K562 (cell line): ENCODE measurements around the gene PET117. TPM values are rescaled to one million over a fixed set of nuclear protein-coding genes. Genes with fewer than 3 reads are reported as not detected.

Experiments used
- SAFB ChIP-seq: fragments of 200-400 bp; formaldehyde crosslinking; IDR thresholded peaks from 2 replicates; pipeline ENCODE4 v1.6.1; 2017; ENCODE audit warnings: low read depth, low read length, borderline replicate concordance
- SP1 ChIP-seq: sonication (generic); formaldehyde crosslinking; IDR thresholded peaks from 2 replicates; pipeline ENCODE4 v1.8.1; 2022; ENCODE audit warnings: mild to moderate bottlenecking, missing genetic modification reagents
- ZNF282 ChIP-seq: sonication (generic); formaldehyde crosslinking; IDR thresholded peaks from 2 replicates; pipeline ENCODE4 v1.8.1; 2023; ENCODE audit warnings: missing genetic modification reagents
- polyA plus RNA-seq, 8 experiments: library from polyadenylated mRNA; depleted of rRNA in 4 of 8; stranded (reverse) in 5 of 8; unstranded in 3 of 8; fragments of >200 nt; fragmentation: Nextera tagmentation in 2 of 8; fragmentation: Illumina TruSeq in 1 of 8; extraction: Ambion mirVana in 2 of 8; extraction: Trizol in 1 of 8; gene quantifications; 2 replicates each; pipeline versions ENCODE4 v1.2.1 to v1.2.3, GENCODE V29; 2011 to 2014; ENCODE audit warnings: inconsistent platforms in 1 of 8, missing spikeins in 1 of 8
- total RNA-seq, 7 experiments: library from RNA; depleted of rRNA in 6 of 7; stranded (reverse); fragments of >200 nt in 6 of 7; fragmentation: Illumina TruSeq in 2 of 7; extraction: Trizol in 2 of 7; gene quantifications; 2 replicates each; pipeline versions ENCODE4 v1.2.1 to v1.2.3, GENCODE V29; 2011 to 2021; ENCODE audit warnings: low replicate concordance in 1 of 7
- TF ChIP-seq, protein P1 (sequence below), 2 experiments: fragments of 450-650 bp; formaldehyde crosslinking in 1 of 2; IDR thresholded peaks; 2 replicates each; pipeline versions ENCODE4 v1.4.0 to v1.6.1; 2014 to 2020; ENCODE audit warnings: mild to moderate bottlenecking in 2 of 2, borderline replicate concordance in 1 of 2, low read depth in 1 of 2
- TF ChIP-seq, protein P2 (sequence below), 3 experiments: IDR thresholded peaks in 2 of 3; conservative IDR thresholded peaks in 1 of 3; 2 replicates each; pipeline ENCODE4 v1.5.1; 2011 to 2012; ENCODE audit warnings: low read length in 3 of 3, mild to moderate bottlenecking in 3 of 3, control low read depth in 2 of 3, improper control_type of control experiment in 1 of 3, inconsistent platforms in 1 of 3, low read depth in 1 of 3, mixed read lengths in 1 of 3, moderate library complexity in 1 of 3; ENCODE audit not compliant: insufficient read depth in 2 of 3
- TF ChIP-seq, protein P3 (sequence below): fragments of 250-450 bp; sonication (Bioruptor Pico); IDR thresholded peaks from 2 replicates; pipeline ENCODE4 v1.8.0; 2021; ENCODE audit warnings: moderate library complexity, mild to moderate bottlenecking, inconsistent platforms
- TF ChIP-seq, protein P4 (sequence below): sonication (generic); formaldehyde crosslinking; IDR thresholded peaks from 2 replicates; pipeline ENCODE4 v1.8.1; 2023; ENCODE audit warnings: missing genetic modification reagents, mild to moderate bottlenecking, borderline replicate concordance

Gene PET117
- total and polyA plus RNA-seq, 9 of the 15 experiments (the other 6 are each of a cell fraction or from before 2014, with no cell fraction given), result 7.1 to 18.2 (median 12.4) TPM

DNA sequence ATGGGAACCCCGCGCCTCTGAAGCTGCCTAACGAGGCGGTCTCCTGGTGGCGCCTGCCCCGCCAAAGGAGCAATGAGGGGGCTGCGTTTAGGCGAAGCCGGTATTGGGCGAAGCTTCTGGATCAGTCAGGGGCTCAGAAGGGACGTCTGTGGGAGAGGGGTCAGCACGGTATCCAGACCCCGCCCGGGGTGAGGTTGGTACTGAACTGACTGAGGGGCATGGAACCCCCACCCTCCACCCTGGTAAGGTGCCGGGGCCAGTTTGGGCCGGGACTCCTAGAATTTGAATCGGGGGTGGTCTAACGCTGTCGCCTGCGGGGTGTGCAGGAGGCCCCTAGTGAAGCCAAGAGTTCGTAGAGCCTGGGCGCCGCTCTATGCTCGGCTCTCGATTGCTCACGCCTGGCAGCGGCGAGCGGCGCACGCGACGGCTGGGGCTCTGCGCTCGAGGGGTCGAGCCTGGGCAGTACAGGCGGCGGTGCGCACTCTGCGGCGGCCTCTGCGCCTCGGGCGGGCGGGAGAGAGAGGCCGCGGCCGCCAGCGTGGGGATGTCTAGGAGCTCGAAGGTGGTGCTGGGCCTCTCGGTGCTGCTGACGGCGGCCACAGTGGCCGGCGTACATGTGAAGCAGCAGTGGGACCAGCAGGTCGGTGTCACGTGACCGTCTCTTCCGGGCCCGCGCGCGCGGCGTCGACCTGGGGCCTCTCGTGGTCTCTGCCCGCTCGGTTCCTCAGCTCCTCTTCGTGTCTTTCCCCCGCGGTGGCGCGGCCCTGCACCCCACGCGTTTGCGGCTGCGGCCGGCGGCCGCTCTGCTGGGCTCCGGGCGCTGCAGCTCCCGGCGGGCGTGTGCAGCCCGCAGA lies at the start of gene PET117, which contains the start of gene KAT14 (continued):
- TF ChIP-seq, protein P1, sequence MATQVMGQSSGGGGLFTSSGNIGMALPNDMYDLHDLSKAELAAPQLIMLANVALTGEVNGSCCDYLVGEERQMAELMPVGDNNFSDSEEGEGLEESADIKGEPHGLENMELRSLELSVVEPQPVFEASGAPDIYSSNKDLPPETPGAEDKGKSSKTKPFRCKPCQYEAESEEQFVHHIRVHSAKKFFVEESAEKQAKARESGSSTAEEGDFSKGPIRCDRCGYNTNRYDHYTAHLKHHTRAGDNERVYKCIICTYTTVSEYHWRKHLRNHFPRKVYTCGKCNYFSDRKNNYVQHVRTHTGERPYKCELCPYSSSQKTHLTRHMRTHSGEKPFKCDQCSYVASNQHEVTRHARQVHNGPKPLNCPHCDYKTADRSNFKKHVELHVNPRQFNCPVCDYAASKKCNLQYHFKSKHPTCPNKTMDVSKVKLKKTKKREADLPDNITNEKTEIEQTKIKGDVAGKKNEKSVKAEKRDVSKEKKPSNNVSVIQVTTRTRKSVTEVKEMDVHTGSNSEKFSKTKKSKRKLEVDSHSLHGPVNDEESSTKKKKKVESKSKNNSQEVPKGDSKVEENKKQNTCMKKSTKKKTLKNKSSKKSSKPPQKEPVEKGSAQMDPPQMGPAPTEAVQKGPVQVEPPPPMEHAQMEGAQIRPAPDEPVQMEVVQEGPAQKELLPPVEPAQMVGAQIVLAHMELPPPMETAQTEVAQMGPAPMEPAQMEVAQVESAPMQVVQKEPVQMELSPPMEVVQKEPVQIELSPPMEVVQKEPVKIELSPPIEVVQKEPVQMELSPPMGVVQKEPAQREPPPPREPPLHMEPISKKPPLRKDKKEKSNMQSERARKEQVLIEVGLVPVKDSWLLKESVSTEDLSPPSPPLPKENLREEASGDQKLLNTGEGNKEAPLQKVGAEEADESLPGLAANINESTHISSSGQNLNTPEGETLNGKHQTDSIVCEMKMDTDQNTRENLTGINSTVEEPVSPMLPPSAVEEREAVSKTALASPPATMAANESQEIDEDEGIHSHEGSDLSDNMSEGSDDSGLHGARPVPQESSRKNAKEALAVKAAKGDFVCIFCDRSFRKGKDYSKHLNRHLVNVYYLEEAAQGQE (IDR thresholded peaks at IDR 0.05; ENCODE audit: borderline replicate concordance), result peak; percentile 96
- TF ChIP-seq, protein P1 (CRISPR knock-in tag; IDR thresholded peaks at IDR 0.05; ENCODE audit: low read depth), result peak; percentile 40; the same call in 1 of the 2 replicates
- TF ChIP-seq SAFB (no peak), ZNF282 (CRISPR knock-in tag) (peak; percentile 67; the same call in 1 of the 2 replicates), SP1 (CRISPR knock-in tag) (peak; percentile 43; the same call in 1 of the 2 replicates)
- TF ChIP-seq, protein P2, sequence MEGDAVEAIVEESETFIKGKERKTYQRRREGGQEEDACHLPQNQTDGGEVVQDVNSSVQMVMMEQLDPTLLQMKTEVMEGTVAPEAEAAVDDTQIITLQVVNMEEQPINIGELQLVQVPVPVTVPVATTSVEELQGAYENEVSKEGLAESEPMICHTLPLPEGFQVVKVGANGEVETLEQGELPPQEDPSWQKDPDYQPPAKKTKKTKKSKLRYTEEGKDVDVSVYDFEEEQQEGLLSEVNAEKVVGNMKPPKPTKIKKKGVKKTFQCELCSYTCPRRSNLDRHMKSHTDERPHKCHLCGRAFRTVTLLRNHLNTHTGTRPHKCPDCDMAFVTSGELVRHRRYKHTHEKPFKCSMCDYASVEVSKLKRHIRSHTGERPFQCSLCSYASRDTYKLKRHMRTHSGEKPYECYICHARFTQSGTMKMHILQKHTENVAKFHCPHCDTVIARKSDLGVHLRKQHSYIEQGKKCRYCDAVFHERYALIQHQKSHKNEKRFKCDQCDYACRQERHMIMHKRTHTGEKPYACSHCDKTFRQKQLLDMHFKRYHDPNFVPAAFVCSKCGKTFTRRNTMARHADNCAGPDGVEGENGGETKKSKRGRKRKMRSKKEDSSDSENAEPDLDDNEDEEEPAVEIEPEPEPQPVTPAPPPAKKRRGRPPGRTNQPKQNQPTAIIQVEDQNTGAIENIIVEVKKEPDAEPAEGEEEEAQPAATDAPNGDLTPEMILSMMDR (IDR thresholded peaks at IDR 0.05 in 2 of 3, conservative IDR thresholded peaks at IDR 0.05 in 1 of 3; ENCODE audit: insufficient read depth in 2 of 3, low read depth in 1 of 3, low read length in 3 of 3), result 0 out of 6 replicates have a peak, but pooled peaks of 1 of the 3 experiments have one; percentile 2
- TF ChIP-seq, protein P3, sequence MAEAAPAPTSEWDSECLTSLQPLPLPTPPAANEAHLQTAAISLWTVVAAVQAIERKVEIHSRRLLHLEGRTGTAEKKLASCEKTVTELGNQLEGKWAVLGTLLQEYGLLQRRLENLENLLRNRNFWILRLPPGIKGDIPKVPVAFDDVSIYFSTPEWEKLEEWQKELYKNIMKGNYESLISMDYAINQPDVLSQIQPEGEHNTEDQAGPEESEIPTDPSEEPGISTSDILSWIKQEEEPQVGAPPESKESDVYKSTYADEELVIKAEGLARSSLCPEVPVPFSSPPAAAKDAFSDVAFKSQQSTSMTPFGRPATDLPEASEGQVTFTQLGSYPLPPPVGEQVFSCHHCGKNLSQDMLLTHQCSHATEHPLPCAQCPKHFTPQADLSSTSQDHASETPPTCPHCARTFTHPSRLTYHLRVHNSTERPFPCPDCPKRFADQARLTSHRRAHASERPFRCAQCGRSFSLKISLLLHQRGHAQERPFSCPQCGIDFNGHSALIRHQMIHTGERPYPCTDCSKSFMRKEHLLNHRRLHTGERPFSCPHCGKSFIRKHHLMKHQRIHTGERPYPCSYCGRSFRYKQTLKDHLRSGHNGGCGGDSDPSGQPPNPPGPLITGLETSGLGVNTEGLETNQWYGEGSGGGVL (CRISPR knock-in tag), result no peak
- TF ChIP-seq, protein P4, sequence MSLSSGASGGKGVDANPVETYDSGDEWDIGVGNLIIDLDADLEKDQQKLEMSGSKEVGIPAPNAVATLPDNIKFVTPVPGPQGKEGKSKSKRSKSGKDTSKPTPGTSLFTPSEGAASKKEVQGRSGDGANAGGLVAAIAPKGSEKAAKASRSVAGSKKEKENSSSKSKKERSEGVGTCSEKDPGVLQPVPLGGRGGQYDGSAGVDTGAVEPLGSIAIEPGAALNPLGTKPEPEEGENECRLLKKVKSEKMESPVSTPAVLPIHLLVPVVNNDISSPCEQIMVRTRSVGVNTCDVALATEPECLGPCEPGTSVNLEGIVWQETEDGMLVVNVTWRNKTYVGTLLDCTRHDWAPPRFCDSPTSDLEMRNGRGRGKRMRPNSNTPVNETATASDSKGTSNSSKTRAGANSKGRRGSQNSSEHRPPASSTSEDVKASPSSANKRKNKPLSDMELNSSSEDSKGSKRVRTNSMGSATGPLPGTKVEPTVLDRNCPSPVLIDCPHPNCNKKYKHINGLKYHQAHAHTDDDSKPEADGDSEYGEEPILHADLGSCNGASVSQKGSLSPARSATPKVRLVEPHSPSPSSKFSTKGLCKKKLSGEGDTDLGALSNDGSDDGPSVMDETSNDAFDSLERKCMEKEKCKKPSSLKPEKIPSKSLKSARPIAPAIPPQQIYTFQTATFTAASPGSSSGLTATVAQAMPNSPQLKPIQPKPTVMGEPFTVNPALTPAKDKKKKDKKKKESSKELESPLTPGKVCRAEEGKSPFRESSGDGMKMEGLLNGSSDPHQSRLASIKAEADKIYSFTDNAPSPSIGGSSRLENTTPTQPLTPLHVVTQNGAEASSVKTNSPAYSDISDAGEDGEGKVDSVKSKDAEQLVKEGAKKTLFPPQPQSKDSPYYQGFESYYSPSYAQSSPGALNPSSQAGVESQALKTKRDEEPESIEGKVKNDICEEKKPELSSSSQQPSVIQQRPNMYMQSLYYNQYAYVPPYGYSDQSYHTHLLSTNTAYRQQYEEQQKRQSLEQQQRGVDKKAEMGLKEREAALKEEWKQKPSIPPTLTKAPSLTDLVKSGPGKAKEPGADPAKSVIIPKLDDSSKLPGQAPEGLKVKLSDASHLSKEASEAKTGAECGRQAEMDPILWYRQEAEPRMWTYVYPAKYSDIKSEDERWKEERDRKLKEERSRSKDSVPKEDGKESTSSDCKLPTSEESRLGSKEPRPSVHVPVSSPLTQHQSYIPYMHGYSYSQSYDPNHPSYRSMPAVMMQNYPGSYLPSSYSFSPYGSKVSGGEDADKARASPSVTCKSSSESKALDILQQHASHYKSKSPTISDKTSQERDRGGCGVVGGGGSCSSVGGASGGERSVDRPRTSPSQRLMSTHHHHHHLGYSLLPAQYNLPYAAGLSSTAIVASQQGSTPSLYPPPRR (CRISPR knock-in tag), result no peak
